GM18868 (cell line): Measurements from ENCODE around the gene ANKRD42.
A peak's percentile ranks its signal among the peaks of the same experiment; 100 is the strongest.
"Not testable (repeated sequence)": the region's sequence is repeated elsewhere in the genome, so short reads cannot be mapped to it uniquely, and the experiment has no call there.

Source experiments
- ATAC-seq: cut with Tn5 transposase; IDR thresholded peaks from one replicate; pipeline ENCODE4 v1.9.1; 2021; ENCODE audit warnings: mild to moderate bottlenecking, moderate library complexity; ENCODE audit not compliant: unreplicated experiment

ANKRD42 gene

DNA sequence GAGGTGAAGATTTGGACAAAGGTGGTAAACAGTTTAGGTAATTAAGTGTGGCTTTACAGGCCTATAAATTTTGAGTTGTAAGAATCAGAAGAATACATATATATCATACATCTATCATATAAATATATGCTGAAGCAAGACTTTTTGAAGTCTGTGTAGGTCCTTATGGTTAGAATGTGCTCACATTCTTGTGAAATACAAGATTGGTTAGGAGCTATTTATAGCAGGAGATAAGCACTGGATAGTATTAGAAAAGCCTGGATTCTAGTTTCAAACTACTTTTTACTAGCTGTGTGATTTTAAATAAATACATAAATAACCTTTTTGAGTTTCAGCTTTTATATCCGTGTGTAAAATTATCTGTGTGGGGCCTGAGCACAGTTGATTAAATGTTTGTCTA lies 42.3 kb downstream of the ANKRD42 start:
- ATAC-seq = no peak

DNA sequence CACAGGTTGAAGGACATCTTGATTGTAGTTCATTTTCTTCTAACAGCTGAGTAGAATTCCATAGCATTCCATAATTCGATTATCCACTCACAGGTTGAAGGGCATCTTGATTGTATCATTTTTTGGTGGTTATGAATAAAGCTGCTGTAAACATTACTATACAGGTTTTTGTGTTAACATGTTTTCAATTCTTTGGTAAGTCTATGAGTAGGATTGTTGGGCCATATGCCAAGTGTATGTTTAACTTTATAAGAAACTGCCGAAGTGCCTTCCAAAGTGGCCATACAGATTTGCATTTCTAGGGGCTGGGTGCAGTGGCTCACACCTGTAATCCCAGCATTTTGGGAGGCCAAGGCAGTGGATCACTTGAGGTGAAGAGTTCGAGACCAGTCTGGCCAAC lies 44.6 kb downstream of the ANKRD42 start:
- no peak for ATAC-seq

DNA sequence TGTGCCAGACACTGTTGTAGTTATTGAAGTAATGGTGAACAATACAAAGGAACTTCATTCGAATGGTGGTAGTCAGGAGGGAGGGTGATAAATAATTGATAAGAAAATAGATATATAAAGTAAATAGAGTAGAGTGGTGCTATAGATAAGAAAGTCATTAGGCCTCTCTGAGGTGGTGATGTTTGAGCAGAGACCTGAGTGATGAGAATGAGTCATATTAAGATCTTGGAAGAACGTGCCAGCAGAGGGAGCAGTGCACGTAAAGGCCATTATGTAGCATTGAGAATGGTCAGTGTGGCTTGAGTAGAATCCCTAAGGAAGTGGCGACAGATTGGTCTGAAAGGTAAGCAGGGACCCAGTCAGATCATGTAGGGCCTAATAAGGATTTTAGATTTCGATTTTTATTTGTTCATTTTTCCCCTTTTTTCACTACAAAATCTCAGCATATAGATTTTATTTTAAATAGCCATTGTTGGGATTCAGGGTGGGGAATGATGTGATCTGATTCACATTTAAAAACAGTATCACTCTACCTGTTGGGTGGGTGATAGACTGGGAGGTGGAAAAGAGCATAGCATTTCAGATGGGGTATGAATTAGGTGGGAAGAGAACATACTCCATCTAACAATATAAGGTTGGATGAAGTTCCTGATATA lies 47.9 kb downstream of the ANKRD42 start:
- ATAC-seq = peak; percentile 88

DNA sequence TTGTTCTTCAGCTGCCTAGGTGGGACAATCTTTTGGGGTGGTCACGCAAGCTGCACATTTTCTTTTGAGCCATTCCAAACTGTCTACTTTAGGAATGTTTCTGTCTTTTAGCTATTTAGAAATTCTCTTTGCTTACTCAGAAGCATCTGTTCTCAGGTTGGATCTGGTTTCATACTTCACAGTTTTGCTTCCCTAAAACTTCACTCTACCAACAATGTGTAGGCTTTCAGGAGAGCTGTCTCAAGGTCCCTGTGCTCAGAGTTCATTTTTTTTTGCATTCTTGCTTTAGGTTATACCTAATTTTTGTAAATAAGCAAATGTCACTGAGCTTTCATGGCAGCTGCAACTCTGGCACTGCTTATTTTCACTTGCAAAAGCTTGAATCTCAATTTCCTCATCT lies 55.9 kb downstream of the ANKRD42 start:
- no peak for ATAC-seq

DNA sequence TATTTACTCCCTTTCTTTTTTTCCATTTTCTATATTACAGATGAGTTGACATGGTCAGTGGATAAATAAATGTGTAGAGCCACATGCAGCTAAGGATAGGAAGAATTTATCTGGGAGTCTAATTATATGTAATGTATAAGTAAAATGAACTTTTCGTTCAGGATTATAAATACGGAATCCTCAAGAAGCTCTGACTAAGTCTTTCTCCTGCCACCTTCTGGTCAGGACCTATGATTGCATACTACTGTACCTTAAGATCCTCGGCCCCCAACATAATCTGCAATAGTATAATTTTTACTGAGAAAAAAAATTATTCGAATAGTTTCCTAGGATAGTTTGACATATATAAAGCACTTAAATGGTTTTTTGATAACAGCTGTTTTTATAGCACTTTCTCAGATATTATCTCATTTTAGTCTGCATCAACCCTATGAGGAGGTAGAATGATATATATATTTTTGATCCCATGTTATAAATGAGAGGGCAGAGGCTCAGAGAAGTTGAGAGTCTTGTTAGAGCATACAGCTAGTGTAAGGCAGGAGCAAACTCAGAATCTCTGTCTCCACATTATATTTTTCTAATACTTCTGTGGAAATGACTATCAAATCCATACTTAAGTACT lies 56.6 kb downstream of the ANKRD42 start:
- ATAC-seq = peak; percentile 84

DNA sequence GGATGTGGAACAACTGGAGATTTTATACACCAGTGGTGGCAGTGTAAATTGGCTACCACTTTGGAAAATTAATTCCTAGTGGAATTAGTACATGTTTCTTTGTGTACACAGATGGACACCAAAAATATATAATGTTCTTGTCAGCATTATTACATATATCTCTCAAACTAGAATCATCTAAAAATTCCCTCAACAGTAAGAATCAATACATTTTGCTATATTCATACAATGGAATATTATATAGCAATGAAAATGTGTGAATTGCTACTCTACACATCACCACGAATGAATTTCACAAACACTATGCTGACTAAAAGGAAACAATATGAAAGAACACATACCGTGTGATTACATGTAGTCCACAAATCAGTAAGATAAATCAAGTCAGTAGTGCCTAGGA lies 58.8 kb downstream of the ANKRD42 start:
- no peak for ATAC-seq

DNA sequence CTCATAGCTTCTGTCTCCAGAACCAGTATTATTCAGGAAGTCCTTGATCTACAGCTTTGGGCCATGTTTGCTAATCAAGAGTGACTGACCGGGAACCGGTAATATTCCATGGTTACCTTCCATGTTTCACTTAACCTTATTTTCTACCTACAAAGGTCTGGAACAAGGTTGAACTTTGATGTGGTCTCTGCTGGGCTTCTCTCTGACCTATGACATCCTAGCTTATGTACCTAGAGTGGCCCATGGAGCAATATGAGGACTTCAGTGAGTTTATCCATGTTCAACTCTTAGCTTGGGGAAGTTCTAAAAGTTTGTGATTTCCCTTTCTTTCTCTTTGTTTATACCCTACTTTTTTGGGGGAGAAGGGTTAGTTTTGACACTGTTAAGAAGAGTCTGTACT lies 59.4 kb downstream of the ANKRD42 start:
- no peak for ATAC-seq

DNA sequence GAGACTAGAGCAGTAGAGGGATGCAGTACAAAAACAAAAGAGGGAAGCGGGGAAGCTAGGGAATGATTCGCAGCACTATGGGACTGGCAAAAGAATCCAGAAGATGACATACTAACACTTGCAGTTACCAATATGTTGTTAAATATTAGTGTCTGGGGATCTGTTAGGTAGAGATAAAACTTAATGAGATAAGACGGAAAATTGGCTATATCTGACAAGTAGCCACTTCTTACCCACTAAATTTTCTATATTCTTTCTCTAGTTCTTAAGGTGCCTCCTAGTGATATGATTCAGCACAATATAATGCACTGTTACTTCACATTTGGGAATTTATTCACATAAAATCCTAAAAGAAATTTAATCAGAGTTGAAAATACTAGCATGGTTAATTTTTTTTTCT lies 61.9 kb downstream of the ANKRD42 start:
- no peak for ATAC-seq

DNA sequence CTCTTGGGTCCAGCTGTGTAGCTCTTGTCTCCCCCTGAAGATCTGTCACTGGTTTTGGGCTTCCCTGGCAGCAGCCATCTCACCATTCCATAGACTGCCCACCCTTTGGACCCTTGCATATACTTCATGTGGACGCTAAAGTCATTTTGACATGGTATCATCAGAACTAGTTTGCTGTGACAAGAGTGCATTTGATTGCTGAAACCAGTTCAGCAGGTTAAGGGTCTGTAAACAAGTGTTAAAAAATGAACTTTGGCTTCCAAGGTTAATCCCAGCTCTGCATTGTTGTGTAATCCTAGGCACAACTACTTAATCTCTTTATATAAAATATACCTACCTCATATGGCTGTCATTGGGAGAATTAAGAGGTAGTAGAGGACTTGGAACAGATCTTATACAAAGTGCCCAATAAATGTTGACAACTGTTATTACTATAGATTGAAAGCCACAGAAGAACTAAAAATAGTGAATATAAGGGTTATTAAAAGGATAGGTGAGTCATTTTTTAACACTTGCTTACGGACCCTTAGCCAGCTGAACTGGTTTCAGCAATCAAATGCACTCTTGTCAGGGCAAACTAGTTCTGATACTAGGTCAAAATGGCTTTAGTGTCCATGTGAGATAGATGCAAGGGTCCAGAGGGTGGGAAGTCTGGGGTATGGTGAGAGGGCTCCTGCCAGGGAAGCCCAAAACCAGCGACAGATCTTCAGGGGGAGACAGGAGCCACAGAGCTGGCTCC lies 63.3 kb downstream of the ANKRD42 start:
- ATAC-seq = no peak

DNA sequence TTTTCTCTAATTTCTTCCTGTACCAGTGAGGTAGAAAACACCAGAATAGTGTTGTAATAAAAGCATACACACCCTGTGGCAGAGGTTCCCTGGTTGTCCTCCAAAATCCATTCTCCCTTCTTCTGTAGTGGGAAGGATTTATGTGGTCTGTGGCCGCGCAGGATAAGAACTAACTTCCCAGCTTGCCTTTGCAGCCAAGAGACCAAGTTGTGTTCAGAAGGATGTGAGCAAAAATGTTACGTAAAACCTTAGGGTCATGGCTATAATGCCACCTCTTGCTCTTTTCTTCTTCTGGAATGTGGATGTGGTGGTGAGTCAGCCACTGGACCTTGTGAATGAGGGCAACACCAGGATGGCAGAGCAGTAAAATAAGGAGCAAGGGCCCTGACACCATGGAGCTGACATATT lies 64.3 kb downstream of the ANKRD42 start:
- ATAC-seq = no peak

DNA sequence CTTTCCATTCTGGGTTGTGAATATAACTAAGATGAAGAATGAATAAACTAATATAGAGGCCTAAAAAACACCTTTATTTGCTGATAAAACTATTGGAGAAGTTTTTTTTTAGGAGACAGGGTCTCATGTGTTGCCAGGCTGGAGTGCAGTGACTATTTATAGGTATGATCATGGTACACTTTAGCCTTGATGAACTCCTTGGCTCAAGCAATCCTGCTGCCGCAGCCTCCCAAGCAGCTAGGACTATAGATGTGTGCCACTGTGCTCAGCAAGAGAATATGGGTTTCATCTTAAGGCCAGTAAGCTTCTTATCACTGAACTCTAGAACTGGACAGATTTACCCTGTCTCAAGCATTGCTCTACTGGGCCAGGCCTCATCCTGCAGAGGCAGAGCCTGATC lies 66.0 kb downstream of the ANKRD42 start:
- ATAC-seq = no peak

DNA sequence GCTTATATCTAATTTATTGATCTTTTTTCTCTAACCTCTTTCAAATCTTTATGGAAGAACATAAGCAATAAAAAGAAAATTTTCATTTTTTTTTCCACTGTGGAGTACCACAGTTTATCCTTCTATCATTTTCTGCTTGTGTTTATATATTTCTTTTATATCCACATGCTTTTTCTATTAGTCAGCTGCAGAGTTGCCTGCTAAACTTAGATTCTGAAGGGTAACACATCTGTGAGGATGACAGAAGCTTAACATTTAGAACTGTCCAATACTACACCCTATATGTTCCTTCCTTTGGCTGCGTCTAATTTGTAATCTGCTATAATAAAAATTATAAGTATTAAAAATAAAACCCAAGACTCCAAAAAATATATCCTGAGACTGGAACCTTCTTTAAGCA lies 71.8 kb downstream of the ANKRD42 start:
- no peak for ATAC-seq

DNA sequence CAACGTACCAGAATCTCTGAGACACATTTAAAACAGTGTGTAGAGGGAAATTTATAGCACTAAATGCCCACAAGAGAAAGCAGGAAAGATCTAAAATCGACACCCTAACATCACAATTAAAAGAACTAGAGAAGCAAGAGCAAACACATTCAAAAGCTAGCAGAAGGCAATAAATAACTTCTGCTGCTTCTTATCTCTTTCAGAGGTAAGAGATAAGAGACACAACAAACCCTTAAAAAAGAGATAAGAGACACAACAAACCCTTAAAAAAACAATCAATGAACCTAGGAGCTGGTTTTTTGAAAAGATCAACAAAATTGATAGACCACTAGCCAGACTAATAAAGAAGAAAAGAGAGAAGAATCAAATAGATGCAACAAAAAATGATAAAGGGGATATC lies 75.6 kb downstream of the ANKRD42 start:
- not testable (repeated sequence) for ATAC-seq

DNA sequence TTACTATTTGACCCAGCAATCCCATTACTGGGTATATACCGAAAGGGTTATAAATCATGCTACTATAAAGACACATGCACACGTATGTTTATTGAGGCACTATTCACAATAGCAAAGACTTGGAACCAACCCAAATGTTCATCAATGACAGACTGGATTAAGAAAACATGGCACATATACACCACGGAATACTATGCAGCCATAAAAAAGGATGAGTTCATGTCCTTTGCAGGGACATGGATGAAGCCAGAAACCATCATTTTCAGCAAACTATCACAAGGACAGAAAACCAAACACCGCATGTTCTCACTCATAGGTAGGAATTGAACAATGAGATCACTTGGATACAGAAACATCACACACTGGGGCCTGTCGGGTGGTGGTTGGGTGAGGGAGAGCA lies 78.2 kb downstream of the ANKRD42 start:
- not testable (repeated sequence) for ATAC-seq

DNA sequence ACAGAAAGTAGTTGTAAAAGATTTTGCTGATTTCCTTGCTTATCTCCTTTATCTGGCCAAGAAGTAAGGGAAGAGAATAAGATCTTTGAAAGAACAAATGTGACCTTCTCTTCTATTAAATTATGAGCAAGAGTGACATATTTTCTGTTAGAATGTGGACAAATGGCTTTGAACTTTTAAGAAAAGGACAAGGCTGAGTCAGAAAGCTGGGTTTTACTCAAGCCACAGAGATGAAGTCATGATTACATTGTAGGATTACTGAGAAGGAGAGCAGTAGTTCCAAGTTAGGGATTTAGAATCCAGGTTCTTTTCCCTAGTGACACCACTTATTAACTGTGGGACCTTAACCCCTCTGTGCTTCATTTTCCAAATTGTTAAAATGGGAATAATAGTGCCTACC lies 79.1 kb downstream of the ANKRD42 start:
- ATAC-seq = no peak

DNA sequence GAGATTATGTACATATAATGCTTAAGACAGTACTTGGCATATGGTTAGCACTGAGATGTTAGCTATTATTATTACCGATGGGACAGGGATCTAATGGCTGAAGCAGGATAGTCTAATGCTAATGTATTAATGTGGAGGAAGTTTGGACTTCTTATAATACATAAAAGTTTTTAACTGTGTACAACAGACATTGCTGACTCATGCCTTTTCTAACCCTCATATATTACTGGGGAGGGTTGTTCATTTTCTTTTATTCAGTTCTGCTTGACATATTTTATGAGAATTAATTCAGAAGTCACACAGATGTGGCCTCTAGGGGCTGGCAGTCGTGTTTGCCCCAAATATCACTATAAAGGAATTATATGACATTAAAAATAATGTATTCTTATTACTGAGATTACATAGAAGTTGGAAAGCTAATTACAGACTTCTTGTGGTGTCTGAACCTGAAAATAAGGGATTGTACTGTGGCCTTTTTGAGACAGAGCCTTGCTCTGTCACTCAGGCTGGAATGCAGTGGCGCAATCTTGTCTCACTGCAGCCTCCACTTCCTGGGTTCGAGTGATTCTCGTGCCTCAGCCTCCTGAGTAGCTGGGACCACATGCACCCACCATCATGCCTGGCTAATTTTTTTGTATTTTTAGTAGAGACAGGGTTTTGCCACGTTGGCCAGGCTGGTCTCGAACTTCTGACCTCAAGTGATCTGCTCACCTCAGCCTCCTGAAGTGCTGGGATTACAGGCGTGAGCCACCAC lies 82.6 kb downstream of the ANKRD42 start:
- no peak for ATAC-seq

DNA sequence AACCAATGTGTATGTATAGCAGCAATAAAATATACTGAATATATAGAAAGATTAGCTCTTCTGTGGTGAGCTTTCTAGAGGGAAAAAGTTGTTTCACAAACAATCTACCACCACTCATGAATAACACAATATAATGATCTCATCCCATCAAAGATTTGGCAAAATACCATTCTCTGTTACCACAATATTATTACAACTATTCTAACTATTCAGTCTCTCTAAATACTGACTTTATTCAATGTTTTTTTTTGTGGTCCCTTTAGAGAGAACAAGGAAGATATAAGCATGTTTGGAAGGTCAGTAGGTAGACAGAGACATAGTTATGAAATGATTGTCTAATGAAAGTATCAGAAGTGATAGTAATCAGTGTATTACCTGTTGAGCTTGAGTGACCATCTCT lies 84.8 kb downstream of the ANKRD42 start:
- no peak for ATAC-seq

DNA sequence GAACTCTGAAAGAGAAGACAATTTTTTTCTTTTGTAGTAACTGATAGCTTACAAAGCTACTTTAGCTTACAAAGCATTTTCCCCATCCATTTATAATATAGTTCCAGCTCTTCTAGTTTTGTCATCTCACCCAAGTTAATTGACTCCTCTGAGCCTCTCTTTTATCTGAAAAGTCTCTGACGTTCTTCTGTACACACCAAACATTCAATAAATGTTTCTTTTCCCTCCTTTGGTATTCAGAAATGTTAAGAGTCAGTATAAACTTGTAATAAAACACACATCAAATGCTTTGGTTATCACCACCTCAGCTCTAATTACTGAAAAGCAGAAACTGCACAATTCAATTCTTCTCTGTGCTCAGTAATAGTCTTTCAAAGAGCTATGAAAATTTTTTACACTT lies 86.7 kb downstream of the ANKRD42 start:
- no peak for ATAC-seq

DNA sequence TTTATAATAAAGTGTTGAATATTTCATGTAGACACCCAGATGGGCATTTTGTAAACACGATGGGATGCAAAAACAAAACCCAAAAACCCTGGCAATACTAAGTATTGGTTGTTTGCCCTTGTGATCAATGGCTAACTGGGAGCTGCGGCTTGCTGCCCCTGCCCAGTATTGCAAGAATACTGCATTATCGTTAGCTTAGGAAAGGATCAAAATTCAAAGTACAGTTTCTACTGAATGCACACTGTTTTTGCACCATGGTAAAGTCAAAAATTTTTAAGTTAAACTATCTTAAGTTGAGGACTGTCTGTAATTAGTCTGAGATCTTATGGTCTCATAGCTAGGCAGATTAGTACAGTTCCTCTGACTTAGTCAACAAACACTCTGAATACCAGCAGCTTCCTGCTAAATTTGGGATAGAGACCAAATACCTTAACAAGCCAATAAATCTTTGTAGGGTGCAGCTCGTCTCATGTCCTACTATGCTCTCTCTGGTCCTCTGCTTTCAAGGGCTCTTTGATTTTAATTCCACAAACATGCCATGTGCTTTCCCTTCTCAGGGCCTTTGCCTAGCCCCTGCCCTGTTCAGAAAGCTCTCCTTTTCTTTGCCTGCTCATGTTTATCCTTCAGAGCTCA lies 88.7 kb downstream of the ANKRD42 start:
- no peak for ATAC-seq

DNA sequence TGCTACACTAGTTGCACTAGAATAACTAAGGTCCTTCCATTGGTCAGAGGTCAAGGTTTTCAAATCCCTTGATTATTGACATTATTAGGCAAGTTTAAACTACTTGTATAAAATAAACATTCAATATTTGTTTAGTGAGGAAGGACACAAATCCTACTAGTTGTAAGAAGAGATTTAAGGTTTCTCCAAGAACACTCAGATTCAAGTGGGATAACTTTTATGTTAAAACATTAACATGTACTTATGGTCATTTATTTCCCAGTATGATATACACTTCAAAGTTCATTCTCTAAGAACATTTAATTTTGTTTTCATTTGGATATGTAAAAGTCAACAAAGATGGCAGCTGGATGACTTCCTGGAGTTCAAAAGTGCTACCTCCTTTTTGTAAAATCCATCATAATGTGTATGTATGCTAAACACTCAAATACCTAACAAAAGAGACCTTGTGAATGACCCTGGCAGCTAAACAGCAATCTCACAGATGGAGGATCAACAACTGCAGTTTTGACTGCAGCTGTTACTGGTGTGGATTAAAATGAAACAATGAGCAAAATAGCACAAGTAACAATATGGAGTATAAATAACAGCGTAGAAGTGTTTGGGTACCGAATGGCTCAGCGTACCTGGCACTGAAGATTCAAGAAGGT lies 91.1 kb downstream of the ANKRD42 start:
- ATAC-seq = no peak
